HepG2 (cell line): ENCODE measurements around the gene GNG7.
A peak's percentile ranks its signal among the peaks of the same experiment; 100 is the strongest.

Source experiments
- CTCF ChIP-seq: sonication (generic); formaldehyde crosslinking; IDR thresholded peaks from 2 replicates; pipeline ENCODE4 v1.5.0; 2020; ENCODE audit warnings: mild to moderate bottlenecking, missing genetic modification reagents, moderate library complexity
- FOXM1 ChIP-seq: sonication (generic); formaldehyde crosslinking; IDR thresholded peaks from 2 replicates; pipeline ENCODE4 v1.5.0; 2020; ENCODE audit warnings: missing genetic modification reagents
- POLR2AphosphoS5 ChIP-seq: IDR thresholded peaks from 2 replicates; pipeline ENCODE4 v1.6.1; 2012; ENCODE audit warnings: low read depth, low read length
- SMAD3 ChIP-seq: sonication (generic); formaldehyde crosslinking; IDR thresholded peaks from 2 replicates; pipeline ENCODE4 v1.4.0; 2020; ENCODE audit warnings: missing genetic modification reagents
- TBX2 ChIP-seq: sonication (generic); formaldehyde crosslinking; IDR thresholded peaks from 2 replicates; pipeline ENCODE4 v1.5.0; 2020; ENCODE audit warnings: missing genetic modification reagents, mild to moderate bottlenecking, borderline replicate concordance
- ZSCAN30 ChIP-seq: sonication (generic); formaldehyde crosslinking; IDR thresholded peaks from 2 replicates; pipeline ENCODE4 v1.5.0; 2020; ENCODE audit warnings: mild to moderate bottlenecking, missing genetic modification reagents

- no peak for TF ChIP-seq SMAD3 (CRISPR knock-in tag)
- no peak for TF ChIP-seq POLR2AphosphoS5
- TF ChIP-seq TBX2 (CRISPR knock-in tag), result peak; percentile 79
- peak; percentile 96 for TF ChIP-seq CTCF
- no peak for TF ChIP-seq ZSCAN30
- TF ChIP-seq FOXM1, result no peak
Observed at GRCh38 chr19:2474232-2475017, 228.1 kb downstream of the GNG7 start.
